ENCODE measurements around the gene OPA3. TPM values are rescaled to one million over a fixed set of nuclear protein-coding genes. Genes with fewer than 3 reads are reported as not detected.

The OPA3 gene
- polyA plus RNA-seq, 3 donors: 4.4 to 6.9 (median 5.6) TPM

DNA sequence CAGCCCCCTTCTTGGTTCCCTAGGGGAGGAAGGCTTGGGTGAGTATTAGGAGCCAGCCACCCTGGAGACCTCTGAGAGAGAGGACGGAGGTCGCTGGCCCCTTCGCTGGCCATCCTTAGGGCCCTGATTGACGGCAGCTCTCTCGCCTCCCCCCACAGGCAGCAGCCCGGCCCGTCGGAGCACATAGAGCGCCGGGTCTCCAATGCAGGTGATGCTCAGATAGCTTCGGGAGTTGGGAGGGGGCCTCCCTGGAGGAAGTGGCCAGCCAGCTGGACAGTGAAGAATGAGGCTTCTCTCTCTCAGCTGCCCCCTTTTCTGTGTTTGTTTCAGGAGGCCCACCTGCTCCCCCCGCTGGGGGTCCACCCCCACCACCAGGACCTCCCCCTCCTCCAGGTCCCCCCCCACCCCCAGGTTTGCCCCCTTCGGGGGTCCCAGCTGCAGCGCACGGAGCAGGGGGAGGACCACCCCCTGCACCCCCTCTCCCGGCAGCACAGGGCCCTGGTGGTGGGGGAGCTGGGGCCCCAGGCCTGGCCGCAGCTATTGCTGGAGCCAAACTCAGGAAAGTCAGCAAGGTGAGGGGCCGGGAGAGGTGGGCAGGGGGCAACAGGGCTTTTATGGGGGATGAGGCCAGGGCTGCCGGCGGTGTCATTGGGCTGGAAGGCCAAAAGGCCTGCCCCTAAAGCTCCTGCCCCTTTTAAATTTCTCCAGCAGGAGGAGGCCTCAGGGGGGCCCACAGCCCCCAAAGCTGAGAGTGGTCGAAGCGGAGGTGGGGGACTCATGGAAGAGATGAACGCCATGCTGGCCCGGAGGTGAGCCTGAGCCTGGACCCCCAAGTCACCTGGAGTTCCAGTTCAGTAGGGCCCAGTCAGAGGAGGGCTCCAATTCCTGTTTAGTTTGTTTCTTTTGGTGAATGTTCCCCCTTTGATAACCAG lies 62.3 kb downstream of the OPA3 start:
- WGBS (ENCODE audit: insufficient coverage): 100% methylated on average over 11 of the region's 24 CpGs
- Mint-ChIP-seq H3K27ac (peak overlapping the region; percentile 92 to 98 (median 94)), H3K4me1 (peaks cover 55% of the 10 kb centered on the region), H3K9me3 (no peaks in the 10 kb centered on the region), H3K27me3 (ENCODE audit: low read depth in 3 of 3) (peaks cover 1 to 4% (median 3%) of the 10 kb centered on the region in 3 donors), H3K4me3 (no peak overlapping the region), H3K36me3 (peaks cover 73 to 98% of the 10 kb centered on the region in 2 donors)
- intact Hi-C loops (cut with micrococcal nuclease): loop anchor here (2.0 to 10.0 kb wide), 5 partner anchors 35 to 160 kb away; partner anchors contain the start of gene OPA3 (in 1 of the 2)
- Histone ChIP-seq H4K20me1 (ENCODE audit: insufficient read depth, low read length) (peaks cover 99% of the 10 kb centered on the region), H3K4me2 (replicated peaks; ENCODE audit: extremely low read depth, low read length, poor library complexity, severe bottlenecking) (peak overlapping the region; percentile 38), H3K9ac (ENCODE audit: insufficient read depth, low read length, poor library complexity, severe bottlenecking) (peak overlapping the region; percentile 8), H3K36me3 (replicated peaks in 1 of 2; ENCODE audit: control insufficient read depth in 1 of 2, insufficient read depth in 2 of 2, low read length in 2 of 2) (peaks cover 89 to 92% of the 10 kb centered on the region in 2 donors), H3K4me3 (replicated peaks in 1 of 3; ENCODE audit: low read depth in 2 of 3, low read length in 3 of 3) (peak overlapping the region in 1 of 3 experiments; percentile 34), H3K9me3 (replicated peaks in 1 of 2; ENCODE audit: control insufficient read depth in 1 of 2, insufficient read depth in 1 of 2, low read length in 2 of 2) (no peaks in the 10 kb centered on the region), H3K79me2 (ENCODE audit: insufficient read depth, low read length) (peaks cover 54% of the 10 kb centered on the region), H3K27me3 (ENCODE audit: control insufficient read depth in 2 of 2, insufficient read depth in 2 of 2, low read length in 2 of 2) (no peaks in the 10 kb centered on the region), H3K4me1 (ENCODE audit: control insufficient read depth in 1 of 2, insufficient read depth in 2 of 2, low read length in 2 of 2) (peaks cover 71 to 77% of the 10 kb centered on the region in 2 donors), H3K27ac (ENCODE audit: low read depth in 1 of 2, low read length in 2 of 2) (peak overlapping the region; percentile 67 to 91), H2AFZ (ENCODE audit: insufficient read depth, low read depth, low read length, poor library complexity, severe bottlenecking) (no peak overlapping the region)
- TF ChIP-seq CTCF (IDR thresholded peaks at IDR 0.05): no peak
- no peak for DNase-seq

DNA sequence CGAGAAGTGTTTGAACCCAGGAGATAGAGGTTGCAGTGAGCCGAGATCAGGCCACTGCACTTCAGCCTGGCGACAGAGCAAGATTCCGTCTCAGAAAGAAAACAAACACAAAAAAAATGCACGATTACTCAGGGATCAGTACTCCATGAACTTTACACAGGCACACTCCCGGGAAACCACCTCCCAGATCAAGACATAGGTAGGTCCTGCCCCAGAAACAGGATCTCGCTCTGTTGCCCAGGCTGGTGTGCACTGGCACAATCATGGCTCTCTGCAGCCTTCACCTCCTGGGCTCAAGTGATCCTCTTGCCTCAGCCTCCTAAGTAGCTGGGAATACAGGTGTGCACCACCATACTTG lies 66.2 kb downstream of the OPA3 start:
- Mint-ChIP-seq H3K27me3 (ENCODE audit: low read depth in 3 of 3) (no peaks in the 10 kb centered on the region), H3K27ac (peak overlapping the region in 4 of 7 donors; percentile 18 to 40 (median 33)), H3K36me3 (peaks cover 51 to 88% of the 10 kb centered on the region in 2 donors), H3K4me3 (no peak overlapping the region), H3K9me3 (no peaks in the 10 kb centered on the region), H3K4me1 (peaks cover 69% of the 10 kb centered on the region)
- H3K9me3 ChIP-seq (replicated peaks in 1 of 2; ENCODE audit: control insufficient read depth in 1 of 2, insufficient read depth in 1 of 2, low read length in 2 of 2): no peaks in the 10 kb centered on the region
- no peak overlapping the region for H3K4me3 ChIP-seq (replicated peaks in 1 of 3; ENCODE audit: low read depth in 2 of 3, low read length in 3 of 3)
- WGBS (ENCODE audit: insufficient coverage): 100% methylated on average over 2 of the region's 7 CpGs
- intact Hi-C loops (cut with micrococcal nuclease): no loop called here
- H3K27ac ChIP-seq (ENCODE audit: low read depth in 1 of 2, low read length in 2 of 2): no peak overlapping the region
- H3K4me2 ChIP-seq (replicated peaks; ENCODE audit: extremely low read depth, low read length, poor library complexity, severe bottlenecking): no peak overlapping the region
- peaks cover 73 to 80% of the 10 kb centered on the region in 2 donors for H3K4me1 ChIP-seq (ENCODE audit: control insufficient read depth in 1 of 2, insufficient read depth in 2 of 2, low read length in 2 of 2)
- H2AFZ ChIP-seq (ENCODE audit: insufficient read depth, low read depth, low read length, poor library complexity, severe bottlenecking): no peak overlapping the region
- peaks cover 58 to 68% of the 10 kb centered on the region in 2 donors for H3K36me3 ChIP-seq (replicated peaks in 1 of 2; ENCODE audit: control insufficient read depth in 1 of 2, insufficient read depth in 2 of 2, low read length in 2 of 2)
- no peak for DNase-seq
- H4K20me1 ChIP-seq (ENCODE audit: insufficient read depth, low read length): peaks cover 95% of the 10 kb centered on the region
- no peaks in the 10 kb centered on the region for H3K27me3 ChIP-seq (ENCODE audit: control insufficient read depth in 2 of 2, insufficient read depth in 2 of 2, low read length in 2 of 2)
- H3K9ac ChIP-seq (ENCODE audit: insufficient read depth, low read length, poor library complexity, severe bottlenecking): no peak overlapping the region
- peaks cover 80% of the 10 kb centered on the region for H3K79me2 ChIP-seq (ENCODE audit: insufficient read depth, low read length)
- no peak for TF ChIP-seq CTCF (IDR thresholded peaks at IDR 0.05)

Data from CD14-positive monocyte (primary cell).